Activated naive CD8-positive, alpha-beta T cell treated with anti-CD3 and anti-CD28 coated beads, Interleukin-2, amount 50 U/mL, for 16 hours (primary cell): ENCODE measurements around the gene MTHFSD.

ENCODE experiments used
- DNase-seq: peaks from one replicate; pipeline ENCODE4 v3.0.0-alpha.2; 2020; ENCODE audit warnings: low read depth, low spot score

MTHFSD gene

GRCh38 chr16:86570558-86571529, 15.8 kb upstream of the MTHFSD start:
- no peak for DNase-seq

- no peak for DNase-seq
Measured at GRCh38 chr16:86569701-86570447, 14.8 kb upstream of the MTHFSD start.

- no peak for DNase-seq
Measured at GRCh38 chr16:86568677-86569623, 13.9 kb upstream of the MTHFSD start.

- no peak for DNase-seq
Measured at GRCh38 chr16:86567701-86568581, 12.9 kb upstream of the MTHFSD start.

- no peak for DNase-seq
Measured at GRCh38 chr16:86566966-86567700, 12.1 kb upstream of the MTHFSD start.

GRCh38 chr16:86566601-86566965, 11.5 kb upstream of the MTHFSD start, which contains the start of gene FOXC2:
Gene FOXC2, plus strand, starts transcription at chr16:86566829. Its CDS starts 507 bp downstream, at chr16:86567336.
- DNase-seq: peak; percentile 29

- no peak for DNase-seq
Measured at GRCh38 chr16:86565644-86566511, 10.8 kb upstream of the MTHFSD start.

- no peak for DNase-seq
Measured at GRCh38 chr16:86565181-86565631, 10.2 kb upstream of the MTHFSD start.

GRCh38 chr16:86563469-86564345, 8.7 kb upstream of the MTHFSD start:
- DNase-seq: peak; percentile 70

- DNase-seq: no peak
Measured at GRCh38 chr16:86562356-86562755, 7.3 kb upstream of the MTHFSD start.

- DNase-seq: no peak
Measured at GRCh38 chr16:86559802-86560305, 4.8 kb upstream of the MTHFSD start.

- DNase-seq: no peak
Measured at GRCh38 chr16:86558355-86559193, 3.5 kb upstream of the MTHFSD start.

- no peak for DNase-seq
Measured at GRCh38 chr16:86557587-86557986, 2.6 kb upstream of the MTHFSD start.

GRCh38 chr16:86556576-86556975, 1.5 kb upstream of the MTHFSD start:
- no peak for DNase-seq

- no peak for DNase-seq
Measured at GRCh38 chr16:86555704-86556075, 655 bp upstream of the MTHFSD start.

- DNase-seq: no peak
Measured at GRCh38 chr16:86554599-86554916, 477 bp downstream of the MTHFSD start.

- DNase-seq: no peak
Measured at GRCh38 chr16:86553356-86553755, 1.7 kb downstream of the MTHFSD start.
